Activated T-cell treated with anti-CD3 and anti-CD28 coated beads for 48 hours (primary cell): ENCODE measurements around the gene LHPP.

ENCODE experiments used
- DNase-seq: peaks from one replicate; pipeline ENCODE4 v3.0.0-alpha.2; 2020; ENCODE audit warnings: low read depth

Gene LHPP

DNA sequence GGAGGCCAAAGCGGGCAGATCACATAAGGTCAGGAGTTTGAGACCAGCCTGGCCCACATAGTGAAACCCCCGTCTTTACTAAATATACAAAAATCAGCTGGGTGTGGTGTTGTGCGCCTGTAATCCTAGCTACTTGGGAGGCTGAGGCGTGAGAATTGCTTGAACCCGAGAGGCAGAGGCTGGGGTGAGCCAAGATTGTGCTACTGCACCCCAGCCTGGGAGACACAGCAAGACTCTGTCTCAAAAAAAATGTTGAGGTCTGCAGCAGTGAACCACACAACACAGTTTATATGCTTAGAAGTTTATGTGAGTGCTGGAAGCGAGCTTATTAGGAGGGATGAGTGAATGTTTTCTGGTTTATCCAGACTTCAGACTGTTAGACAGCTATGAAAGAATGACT lies 10.4 kb downstream of the LHPP start:
- DNase-seq = no peak

DNA sequence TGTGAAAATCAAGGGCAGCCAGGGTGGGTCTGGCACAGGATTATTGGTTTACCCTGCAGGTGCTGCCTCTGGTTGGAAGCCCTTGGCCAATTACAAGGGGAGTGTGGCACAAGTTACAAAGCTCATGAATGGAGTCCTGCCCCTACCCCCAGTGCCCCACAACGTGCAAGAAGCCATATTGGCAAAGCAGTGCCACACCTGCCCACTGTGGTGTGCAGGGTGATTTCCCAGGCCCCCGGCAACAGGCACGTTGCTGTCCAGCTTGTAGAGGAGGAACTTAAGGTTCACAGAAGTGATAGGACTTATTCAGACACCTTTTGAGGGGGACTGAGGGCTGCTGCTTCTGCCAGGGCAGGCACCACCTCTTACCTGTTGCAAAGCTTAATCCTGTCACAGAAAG lies 11.4 kb downstream of the LHPP start:
- no peak for DNase-seq

DNA sequence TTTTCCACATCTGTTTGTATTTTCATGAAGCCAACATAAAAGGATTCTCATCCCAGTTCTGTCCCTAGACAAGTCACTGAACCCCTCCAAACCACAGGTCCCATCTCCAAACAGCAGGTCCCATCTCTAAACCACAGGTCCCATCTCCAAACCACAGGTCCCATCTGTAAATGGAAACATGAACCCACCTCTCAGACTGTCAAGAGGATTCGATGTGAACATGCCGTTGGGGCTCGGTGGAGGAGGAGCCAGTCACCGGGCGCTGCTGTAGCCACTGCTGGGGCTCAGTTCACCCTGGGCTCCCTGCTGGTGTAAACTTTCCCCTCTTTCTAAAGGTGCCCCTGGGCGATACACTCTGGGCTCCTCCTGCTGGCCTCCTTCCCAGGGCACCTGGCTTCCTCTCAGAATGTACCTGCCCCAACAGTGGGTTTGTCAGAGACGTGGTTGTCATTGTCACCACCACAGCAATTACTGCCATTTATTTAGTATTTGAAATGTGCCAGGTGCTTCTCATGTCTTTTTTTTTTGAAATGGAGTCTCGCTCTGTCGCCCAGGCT lies 13.0 kb downstream of the LHPP start:
- no peak for DNase-seq

DNA sequence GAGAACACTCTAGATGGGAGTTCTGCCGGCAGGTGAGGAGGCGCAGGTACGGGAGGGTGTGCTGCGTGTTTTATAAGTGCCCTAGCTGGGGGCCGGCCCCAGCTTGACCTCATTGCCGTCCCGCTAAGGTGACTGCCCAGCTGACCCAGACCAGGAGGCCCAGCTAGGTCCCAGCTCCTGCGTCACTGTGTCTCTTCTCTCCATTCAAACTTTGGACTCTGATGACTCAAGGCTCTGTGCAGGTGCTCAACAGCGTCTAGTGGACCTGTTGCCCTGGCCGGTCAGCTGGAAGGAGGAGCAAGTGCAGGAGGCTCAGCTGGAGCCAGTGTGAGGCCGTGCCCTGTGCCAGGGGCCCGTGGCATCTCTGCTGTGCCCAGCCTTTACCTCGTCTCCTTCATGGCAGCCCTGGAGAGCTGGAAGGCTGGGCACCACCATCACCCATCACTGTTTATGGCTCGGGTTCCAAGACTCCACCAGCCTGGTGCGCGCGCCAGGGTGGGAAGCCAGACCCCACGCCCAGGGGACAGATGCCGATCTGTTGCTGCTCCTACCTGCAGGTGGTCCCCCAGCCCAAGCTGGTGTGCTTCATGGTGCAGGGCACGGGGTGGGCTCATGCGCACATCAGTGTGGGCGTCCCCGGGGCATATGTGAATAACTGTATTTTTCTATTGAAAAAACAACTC lies 14.6 kb downstream of the LHPP start:
- DNase-seq = no peak

DNA sequence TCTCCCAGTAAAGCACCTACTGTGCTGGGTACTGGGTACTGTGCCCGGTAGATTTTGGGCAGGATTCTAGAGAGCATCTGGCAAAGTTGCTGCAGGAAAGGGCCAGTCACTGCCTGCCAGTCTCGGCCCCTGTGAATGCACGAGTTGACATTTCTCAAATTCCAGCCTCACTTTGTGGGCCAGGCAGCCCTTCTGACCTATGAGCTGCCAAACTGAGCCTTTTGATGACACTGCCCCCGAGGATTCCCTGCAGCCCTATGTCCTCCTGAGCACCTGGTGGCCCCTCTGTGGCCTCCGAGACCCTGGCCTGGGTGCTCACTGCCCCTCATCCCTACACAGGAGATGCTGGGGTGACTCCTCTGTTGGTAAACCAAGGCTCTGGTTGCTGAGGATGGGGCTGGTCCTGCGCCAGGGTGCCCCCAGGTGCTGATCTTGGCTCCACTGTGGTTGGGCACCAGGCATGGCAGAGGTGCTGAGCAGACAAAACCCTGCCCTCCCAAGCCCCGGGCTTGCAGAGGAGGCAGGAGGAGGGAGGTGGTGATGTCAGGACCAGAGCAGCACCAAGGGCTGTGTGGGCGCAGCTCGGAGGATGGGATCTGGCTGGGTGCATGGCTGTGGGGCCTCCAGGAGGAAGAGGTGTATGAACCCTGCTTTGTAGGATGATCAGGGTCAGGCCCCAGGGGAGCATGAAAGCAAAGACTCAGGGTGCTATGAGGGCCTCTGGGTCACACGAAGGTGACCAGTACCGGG lies 16.2 kb downstream of the LHPP start:
- no peak for DNase-seq

DNA sequence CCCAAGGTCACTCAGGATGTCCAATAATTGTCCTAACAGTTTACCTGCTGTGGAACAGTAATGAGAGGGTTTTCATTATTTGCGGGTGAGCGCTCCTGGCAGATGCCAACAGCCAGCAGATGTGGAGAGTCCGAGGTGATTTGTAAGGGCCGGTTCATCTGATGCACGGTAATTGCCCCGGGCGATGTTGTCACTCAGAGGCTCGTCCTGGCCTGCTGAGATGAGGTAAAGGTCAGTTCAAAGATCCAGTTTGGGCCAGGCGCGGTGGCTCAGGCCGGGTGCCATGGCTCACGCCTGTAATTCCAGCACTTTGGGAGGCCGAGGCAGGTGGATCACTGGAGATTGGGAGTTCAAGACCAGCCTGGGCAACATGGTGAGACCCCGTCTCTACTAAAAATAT lies 16.9 kb downstream of the LHPP start:
- DNase-seq = no peak

DNA sequence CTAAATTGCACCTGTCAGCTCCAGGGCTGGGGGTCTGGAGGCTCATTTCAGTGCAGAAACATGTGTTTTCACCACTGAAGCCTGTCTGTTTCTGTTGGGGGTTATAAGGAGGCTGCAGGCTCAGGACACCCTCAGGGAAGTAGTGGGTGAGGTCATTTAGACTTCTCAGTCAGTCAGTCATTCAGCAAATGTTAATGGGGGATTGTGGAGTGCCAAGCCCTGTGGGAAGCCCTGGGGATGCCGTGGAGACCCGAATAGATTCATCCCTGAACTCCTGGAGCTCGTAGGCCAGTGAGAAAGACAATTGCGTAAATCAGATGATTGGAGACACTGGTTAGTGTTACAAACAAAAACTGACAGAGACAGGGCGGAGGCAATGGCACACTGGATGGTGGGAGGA lies 19.2 kb downstream of the LHPP start:
- DNase-seq = no peak

DNA sequence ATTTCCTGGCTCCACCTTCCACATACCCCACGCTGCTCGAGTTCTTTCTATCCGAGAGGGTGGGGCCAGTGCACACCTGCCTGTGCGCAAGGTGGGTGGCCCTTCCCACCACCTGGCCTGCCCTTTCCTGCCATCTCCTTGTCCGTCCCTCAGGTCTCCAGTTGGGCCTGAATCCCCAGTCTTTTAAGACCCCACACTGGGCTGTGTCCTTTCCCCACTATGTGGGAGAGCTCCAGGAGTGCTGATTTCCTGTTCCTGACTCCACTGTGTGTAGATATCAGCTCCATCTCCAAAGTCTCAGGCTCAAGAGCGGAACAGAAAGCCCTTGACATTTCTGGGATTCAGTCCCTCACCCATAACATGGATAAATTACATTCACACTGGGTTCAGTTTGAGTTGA lies 20.1 kb downstream of the LHPP start:
- no peak for DNase-seq

DNA sequence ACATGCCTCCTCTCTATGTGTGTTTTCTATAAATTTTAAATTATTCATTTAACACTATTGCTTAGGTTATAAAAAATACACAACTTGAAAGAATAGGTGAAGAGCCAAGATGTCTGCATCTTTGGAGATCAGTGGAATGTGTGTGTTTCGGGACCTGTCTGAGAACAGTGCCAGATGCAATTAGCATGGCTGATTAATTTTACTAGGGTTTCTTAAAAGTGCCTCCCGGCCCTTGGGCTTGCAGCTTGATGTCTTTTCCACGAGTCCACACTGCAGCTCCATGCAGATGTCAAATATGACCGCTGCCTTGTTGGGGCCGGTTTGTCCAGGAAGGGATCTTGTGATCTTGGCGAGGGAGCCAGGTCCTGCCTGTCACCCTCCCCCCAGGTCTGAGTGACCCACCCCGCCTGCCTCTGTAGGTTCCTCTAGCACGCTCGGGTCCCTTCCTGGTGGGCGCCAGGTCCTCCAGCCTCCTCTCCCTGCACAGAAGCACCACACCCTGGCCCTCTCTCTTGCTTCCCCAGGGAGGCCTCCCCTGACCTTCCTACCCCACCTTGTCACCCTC lies 20.7 kb downstream of the LHPP start:
- DNase-seq = no peak

DNA sequence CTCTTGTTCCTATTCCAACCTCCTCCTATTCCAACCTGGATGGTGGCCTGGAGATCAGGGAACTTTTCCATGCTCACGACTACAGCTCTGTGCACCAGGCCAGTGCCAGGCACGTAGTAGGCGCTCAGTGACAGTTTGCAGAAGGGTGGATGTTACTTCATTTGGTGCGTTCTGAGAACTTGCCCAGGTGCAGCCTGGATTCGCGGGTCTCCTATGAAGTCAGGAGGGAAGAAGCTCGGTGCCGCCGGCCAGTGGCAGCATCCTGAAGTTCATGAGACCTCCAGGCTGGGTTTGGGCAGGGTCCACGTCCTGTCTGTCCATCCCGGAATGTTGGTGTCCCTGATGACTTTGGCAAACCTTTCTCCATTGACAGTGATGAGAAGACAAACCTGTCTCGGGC lies 21.3 kb downstream of the LHPP start:
- DNase-seq = no peak

DNA sequence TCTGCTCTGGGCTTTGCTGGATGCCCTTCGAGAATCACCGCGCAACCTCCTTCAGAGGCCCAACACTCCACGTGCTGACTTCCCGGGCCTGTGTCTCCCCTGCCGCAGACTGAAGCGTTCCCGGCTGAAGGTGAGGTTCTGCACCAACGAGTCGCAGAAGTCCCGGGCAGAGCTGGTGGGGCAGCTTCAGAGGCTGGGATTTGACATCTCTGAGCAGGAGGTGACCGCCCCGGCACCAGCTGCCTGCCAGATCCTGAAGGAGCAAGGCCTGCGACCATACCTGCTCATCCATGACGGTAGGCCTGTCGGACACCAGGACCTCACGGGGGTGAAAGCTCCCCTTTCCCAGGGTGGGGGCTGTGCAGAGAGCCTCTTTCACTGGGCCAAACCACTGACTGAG lies 22.4 kb downstream of the LHPP start:
- no peak for DNase-seq

DNA sequence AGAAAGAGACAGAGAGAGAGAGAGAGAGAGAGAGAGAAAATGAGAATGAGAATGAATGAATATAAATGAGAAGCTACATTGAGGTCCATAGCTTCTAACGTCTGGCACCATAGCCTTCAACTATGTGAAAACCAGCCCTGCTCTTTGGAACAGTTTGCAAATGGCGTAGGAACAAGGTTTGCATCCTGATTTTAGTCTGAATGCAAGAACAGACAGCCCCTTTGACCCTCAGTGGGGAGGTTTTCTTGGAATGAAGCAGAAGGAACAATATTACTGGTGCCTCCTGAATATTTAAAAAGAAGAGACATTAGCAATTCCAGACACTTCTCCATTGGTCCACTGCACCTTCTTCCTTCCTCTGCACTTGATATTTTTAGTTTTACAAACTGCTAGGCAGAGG lies 23.0 kb downstream of the LHPP start:
- DNase-seq = no peak

DNA sequence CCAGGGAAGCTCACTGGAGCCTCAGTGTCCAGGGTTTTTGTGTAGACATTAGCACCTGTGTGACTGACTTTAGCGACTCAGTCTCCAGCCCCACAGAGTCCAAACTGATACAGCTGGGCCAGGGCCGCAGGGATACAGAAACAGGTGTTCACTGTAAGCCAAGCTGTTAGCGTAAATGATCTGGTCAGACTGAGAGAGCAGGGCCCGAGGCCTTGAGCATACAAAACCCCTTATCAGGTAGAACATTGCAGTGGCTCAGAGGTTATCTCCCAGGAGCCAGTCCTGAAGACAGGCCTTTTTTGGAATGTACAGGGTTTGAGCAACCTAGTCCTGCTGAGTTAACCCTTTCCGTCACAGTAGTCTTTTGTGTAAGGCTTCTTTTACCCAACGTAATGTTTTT lies 25.0 kb downstream of the LHPP start:
- no peak for DNase-seq

DNA sequence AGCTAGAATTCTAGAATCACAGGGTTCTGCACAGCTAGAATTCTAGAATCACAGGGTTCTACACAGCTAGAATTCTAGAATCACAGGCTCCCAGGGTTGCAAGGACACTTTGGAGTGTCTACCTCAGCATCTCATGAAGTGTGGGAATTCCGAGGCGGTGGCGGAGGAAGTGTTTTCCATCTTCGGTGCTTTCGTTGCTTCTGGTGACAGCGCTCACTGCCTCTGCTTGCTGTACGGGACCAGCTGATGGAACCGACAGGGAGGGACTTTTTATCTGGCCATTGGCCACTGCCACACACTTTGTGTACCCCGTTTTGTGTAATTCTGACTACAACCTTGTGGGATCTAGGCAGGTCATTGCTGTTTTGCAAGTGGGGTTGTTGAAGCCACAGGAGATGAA lies 29.5 kb downstream of the LHPP start:
- DNase-seq = no peak

DNA sequence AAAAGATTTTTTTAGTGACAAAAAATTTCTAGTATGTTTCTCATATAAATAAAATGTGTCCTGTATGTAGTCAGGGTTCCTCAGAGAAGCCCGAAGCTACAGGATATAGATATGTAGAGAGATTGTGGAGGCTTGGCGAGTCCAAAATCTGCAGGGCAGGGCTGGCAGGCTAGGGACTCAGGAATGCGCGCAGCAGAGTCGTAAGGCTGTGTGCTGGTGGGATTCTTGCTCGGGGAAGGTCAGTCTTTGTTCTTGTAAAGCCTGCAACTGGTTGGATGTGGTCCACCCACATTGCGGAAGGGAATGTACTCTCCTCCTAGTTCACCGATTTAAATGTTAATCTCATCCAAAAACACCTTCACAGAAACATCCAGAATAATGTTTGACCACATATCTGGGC lies 30.6 kb downstream of the LHPP start:
- DNase-seq = no peak

DNA sequence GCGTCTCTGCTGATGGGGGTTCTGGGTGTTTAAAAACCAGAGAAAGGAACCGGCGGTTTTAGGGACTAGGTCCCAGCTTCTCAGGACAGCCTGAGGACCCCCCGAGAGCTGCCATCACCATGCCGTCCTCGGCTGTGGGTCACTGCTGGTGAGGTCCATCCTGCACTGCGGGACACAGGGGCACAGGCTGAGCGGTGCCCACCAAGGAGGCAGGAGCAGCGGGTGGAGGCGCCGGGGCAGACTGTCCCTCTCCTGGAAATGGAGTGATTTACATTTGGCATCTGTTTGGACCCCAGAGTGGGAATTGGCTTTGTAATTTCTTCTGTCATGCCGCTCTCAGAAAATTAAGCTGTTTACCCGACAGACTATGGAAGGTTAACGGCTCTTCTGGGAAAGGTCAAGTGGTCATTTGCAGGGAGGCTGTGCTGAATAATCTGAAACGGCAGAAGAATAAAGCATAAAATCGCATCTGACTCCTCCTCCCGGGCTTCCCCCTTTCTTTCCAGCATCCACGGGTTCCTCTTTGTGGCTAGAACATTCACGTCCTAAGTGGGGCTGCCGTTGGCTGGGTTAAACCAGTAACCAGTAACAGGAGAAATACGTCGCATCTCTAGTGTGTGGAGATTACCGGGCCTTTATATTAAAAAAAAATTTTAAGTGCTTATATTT lies 31.7 kb downstream of the LHPP start:
- no peak for DNase-seq

DNA sequence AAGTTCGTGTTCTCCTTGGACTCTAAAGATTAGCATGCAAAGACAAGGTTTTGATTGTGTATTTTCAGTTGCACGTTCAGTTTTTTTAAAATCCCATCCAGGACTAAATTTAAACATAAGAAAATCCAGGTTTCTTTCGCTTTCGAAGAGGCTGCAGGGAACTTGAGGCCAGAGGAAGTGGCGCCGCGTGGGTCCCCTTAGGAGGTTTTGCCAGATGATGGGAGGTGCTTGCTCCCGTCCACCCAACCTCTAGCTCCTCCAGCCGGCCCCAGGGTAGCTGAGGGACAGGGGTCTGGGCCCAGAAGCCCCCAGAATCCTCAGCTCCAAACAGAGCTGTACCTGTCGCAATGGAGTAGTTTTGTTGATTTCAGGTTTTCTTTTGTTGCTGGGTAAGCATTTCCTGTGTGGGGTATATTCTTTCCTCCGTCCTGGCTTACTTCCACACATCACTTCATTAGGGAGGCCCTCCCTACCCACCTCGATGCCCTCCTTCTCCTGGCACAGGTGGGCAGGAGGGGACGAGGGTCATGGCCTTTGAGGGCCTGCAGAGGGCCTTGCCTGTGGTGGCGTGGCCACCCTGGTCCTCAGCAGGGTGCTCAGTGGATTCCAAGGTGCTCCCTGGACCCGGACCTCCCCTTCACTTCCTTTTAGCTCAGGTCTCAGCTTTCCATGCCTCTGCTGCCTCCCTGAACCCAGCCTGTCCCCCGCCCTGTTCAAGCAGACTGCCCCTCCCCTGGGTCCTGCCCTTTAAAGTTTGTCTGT lies 32.6 kb downstream of the LHPP start:
- no peak for DNase-seq

DNA sequence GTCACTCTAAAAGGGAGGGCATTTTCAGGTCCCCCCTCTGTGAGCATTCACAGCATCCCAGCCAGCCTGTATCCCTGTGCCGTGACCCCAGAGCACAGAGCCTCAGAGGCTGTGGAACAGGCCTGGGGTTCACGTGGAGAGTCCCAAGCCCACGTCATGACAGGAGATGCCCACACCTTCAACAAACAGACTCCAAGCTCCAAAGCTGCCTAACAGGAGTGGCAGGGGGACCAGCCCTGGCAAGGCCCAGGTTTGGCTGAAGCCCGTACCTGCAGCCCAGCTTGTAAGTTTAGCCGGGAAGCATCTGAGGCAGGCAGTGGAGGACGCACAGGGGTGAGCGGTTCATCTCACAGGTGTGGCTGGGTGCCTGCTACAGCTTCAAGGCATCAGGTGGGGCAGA lies 33.5 kb downstream of the LHPP start:
- DNase-seq = no peak

DNA sequence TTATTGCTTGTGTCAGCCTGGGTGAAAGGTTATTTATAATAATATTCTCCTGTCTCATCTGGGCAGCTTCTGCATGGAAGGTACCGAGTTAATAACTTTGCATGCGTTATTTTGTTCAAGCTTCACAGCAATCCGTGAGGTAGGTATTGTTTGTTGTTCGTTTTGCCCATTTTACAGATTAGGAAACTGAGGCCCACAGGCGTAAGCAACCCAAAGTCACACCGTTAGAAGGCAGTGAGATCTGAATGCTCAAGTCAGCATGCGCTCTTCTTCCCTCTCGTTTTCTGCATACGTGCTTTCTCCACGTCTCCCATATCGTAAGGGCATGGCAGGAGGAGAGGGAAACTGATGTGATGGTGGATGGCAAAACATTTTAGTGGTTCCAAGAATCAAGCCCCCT lies 34.1 kb downstream of the LHPP start:
- no peak for DNase-seq

DNA sequence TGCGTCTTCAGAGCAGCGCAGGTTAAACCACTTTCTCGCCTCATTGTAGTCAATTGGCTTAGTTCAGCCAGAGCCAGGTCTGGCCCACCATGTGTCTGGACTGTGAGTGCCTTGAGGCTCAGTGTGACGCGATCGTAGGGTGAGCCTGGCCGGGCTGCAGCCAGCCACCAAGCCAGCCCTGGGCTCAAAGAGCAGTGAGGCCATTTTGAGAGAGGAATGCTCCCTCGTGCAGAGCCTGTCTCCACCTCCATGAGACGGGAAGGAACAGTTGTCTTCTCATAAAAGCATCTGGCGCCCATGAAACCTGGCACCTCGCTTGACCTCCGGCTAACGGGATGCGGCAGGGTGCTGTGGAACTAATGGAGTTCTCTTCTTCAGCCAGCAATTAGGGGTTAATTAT lies 34.5 kb downstream of the LHPP start:
- DNase-seq = no peak

DNA sequence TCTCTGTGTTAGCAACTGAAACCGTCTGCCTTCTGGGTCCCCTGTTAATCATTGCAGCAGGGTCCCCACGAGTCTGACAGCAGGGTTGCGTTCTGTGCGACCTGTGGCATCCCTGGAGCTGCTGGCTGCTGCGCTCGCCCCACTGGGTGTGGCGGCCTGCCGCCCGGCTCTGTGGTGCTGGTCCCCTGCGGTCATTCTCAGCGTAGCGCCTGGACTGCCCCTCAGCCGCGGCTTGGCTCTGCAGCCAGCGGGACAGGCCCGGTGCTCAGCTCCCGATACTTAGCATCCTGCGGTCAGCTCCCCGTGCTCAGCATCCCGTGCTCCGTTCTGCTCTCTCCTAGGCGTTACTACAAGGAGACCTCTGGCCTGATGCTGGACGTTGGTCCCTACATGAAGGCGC lies 35.0 kb downstream of the LHPP start:
- DNase-seq = no peak
